8988T (cell line): ENCODE results near the gene MACROD2.

Source experiments
- DNase-seq: peaks from one replicate; pipeline ENCODE4 v3.0.0; 2011

The MACROD2 gene

GRCh38 chr20:14064333-14064732 is 69.0 kb downstream of the MACROD2 start:
- DNase-seq = no peak

- DNase-seq = no peak
Observed at GRCh38 chr20:14064921-14065320, 69.6 kb downstream of the MACROD2 start.

GRCh38 chr20:14065774-14066173 is 70.5 kb downstream of the MACROD2 start:
- DNase-seq = no peak

GRCh38 chr20:14067603-14068002 is 72.3 kb downstream of the MACROD2 start:
- no peak for DNase-seq

GRCh38 chr20:14069796-14070195 is 74.5 kb downstream of the MACROD2 start:
- no peak for DNase-seq

- no peak for DNase-seq
Observed at GRCh38 chr20:14093652-14094051, 98.3 kb downstream of the MACROD2 start.

GRCh38 chr20:14098261-14098660 is 102.9 kb downstream of the MACROD2 start:
- DNase-seq = no peak

GRCh38 chr20:14113416-14113815 is 118.1 kb downstream of the MACROD2 start:
- no peak for DNase-seq

- no peak for DNase-seq
Observed at GRCh38 chr20:14114065-14114704, 118.9 kb downstream of the MACROD2 start.

- DNase-seq = no peak
Observed at GRCh38 chr20:14116037-14116436, 120.7 kb downstream of the MACROD2 start.

- DNase-seq = no peak
Observed at GRCh38 chr20:14117768-14118167, 122.5 kb downstream of the MACROD2 start.

GRCh38 chr20:14126856-14127255 is 131.5 kb downstream of the MACROD2 start:
- DNase-seq = no peak

- DNase-seq = no peak
Observed at GRCh38 chr20:14127514-14128223, 132.4 kb downstream of the MACROD2 start.

GRCh38 chr20:14134004-14134403 is 138.7 kb downstream of the MACROD2 start:
- no peak for DNase-seq

- DNase-seq = peak; percentile 18
Observed at GRCh38 chr20:14142171-14142570, 146.9 kb downstream of the MACROD2 start.

GRCh38 chr20:14142964-14143627 is 147.8 kb downstream of the MACROD2 start:
- no peak for DNase-seq

GRCh38 chr20:14148042-14148441 is 152.7 kb downstream of the MACROD2 start:
- no peak for DNase-seq

GRCh38 chr20:14155361-14155760 is 160.0 kb downstream of the MACROD2 start:
- DNase-seq = no peak

GRCh38 chr20:14178528-14178927 is 183.2 kb downstream of the MACROD2 start:
- DNase-seq = no peak

GRCh38 chr20:14178952-14179351 is 183.6 kb downstream of the MACROD2 start:
- no peak for DNase-seq

- DNase-seq = no peak
Observed at GRCh38 chr20:14189794-14190402, 194.6 kb downstream of the MACROD2 start.

GRCh38 chr20:14191559-14191958 is 196.2 kb downstream of the MACROD2 start:
- DNase-seq = no peak

GRCh38 chr20:14193443-14193842 is 198.1 kb downstream of the MACROD2 start:
- no peak for DNase-seq

- no peak for DNase-seq
Observed at GRCh38 chr20:14193885-14194284, 198.6 kb downstream of the MACROD2 start.
